Fibroblast of villous mesenchyme (primary cell): ENCODE data around the gene DTD1. TPM values are rescaled to one million over a fixed set of nuclear protein-coding genes. Genes with fewer than 3 reads are reported as not detected.
A peak's percentile ranks its signal among the peaks of the same experiment; 100 is the strongest.
"Not testable (repeated sequence)": the region's sequence is repeated elsewhere in the genome, so short reads cannot be mapped to it uniquely, and the experiment has no call there.

ENCODE experiments used
- DNase-seq: peaks from one replicate; pipeline ENCODE4 v3.0.0-alpha.2; 2010; ENCODE audit warnings: low read depth
- H3K4me3 ChIP-seq: 2 replicates; pipeline ENCODE4 v1.5.1; 2011; ENCODE audit warnings: low read depth, mild to moderate bottlenecking, low read length
- total RNA-seq: library from RNA; depleted of rRNA; stranded (reverse); fragments of >200 nt; gene quantifications from 2 replicates; pipeline ENCODE4 v1.2.3, GENCODE V29; 2012
- TF ChIP-seq, protein P1 (sequence below): IDR thresholded peaks from 2 replicates; pipeline ENCODE4 v1.5.1; 2012; ENCODE audit warnings: low read depth, mild to moderate bottlenecking, low read length; ENCODE audit not compliant: insufficient read depth

The DTD1 gene
- total RNA-seq, 1 donor: 47.1 TPM

DNA sequence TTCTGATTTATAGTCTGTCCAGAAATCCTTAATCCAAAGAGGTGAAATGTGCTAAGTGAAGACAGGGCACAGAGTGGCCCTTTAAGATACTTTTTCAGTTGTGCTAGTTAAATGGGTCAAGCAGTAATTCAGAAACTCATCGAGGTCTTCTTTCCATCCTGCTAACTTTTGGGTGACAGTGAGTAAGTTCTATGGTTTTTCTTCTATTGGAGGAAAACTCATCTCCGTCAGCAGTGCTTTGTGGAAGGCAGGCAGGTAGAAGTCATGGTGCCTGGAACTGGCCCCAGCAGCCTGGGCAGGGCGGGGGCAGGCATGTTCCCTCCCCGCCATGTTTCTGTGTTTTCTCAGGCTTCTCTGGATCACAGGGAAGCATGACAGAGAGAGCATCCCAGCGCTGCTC is 159.2 kb downstream of the DTD1 start:
- TF ChIP-seq, protein P1, sequence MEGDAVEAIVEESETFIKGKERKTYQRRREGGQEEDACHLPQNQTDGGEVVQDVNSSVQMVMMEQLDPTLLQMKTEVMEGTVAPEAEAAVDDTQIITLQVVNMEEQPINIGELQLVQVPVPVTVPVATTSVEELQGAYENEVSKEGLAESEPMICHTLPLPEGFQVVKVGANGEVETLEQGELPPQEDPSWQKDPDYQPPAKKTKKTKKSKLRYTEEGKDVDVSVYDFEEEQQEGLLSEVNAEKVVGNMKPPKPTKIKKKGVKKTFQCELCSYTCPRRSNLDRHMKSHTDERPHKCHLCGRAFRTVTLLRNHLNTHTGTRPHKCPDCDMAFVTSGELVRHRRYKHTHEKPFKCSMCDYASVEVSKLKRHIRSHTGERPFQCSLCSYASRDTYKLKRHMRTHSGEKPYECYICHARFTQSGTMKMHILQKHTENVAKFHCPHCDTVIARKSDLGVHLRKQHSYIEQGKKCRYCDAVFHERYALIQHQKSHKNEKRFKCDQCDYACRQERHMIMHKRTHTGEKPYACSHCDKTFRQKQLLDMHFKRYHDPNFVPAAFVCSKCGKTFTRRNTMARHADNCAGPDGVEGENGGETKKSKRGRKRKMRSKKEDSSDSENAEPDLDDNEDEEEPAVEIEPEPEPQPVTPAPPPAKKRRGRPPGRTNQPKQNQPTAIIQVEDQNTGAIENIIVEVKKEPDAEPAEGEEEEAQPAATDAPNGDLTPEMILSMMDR: no peak
- no peak overlapping the region for H3K4me3 ChIP-seq
- DNase-seq: no peak

DNA sequence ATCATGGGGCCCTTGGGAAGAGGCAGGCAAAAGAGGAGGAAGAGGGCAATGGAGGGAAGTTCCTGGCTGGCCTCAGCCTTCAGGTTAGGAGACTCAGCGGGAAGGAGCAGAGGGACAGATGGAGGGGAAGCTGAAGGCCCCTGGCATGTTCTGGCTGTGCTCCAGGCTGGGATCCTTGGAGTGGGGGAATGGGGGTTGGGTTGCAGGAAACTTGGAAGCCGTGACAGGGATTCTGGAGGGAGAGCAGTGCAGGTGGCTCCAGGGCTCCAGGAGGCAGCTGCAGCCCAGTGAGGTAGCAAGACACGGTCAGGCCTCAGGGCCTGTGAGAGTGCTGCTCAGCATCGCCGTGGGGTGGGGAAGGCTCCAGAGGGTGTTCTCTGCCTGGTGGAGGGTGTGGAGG is 161.1 kb downstream of the DTD1 start:
- no peak overlapping the region for H3K4me3 ChIP-seq
- no peak for DNase-seq
- TF ChIP-seq, protein P1: no peak

DNA sequence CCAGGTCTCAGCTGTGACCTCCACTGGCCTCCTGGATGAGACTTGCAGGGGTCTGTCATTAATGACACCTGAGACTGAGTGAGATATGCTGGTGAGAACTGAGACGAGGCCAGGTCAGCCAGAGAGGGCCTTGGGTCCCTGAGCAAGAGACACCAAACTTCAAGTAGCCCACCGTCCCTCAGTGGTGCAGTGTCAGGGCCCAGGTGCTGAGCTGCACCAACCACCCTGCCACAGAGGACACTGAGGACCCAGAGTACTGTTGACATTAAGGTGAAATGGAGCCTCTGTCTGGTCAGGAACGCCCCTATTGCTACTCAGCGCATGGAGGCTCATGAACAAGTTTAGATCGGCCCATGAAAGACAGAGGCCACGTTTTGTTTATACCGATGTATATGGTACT is 161.7 kb downstream of the DTD1 start:
- TF ChIP-seq, protein P1: no peak
- DNase-seq: no peak
- no peak overlapping the region for H3K4me3 ChIP-seq

DNA sequence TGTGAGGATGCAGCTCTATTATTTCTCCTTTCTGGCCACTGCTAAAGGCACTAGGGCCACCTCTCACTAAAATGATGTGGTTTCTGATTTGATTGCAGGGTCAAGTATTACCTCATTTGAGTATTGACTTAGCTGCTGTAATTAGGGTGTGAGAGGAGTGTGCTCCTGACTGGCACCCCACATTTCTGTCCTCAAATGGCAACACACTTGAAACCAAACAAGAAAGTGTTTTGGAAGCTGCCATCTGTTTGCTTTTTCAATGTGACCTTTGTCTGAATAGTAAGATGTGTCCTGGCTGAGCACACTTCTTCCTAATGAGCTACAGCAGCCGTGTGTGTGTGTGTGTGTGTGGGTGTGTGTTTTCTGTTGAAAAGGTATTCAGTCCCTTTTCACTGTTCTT is 162.9 kb downstream of the DTD1 start:
- no peak for DNase-seq
- TF ChIP-seq, protein P1: no peak

DNA sequence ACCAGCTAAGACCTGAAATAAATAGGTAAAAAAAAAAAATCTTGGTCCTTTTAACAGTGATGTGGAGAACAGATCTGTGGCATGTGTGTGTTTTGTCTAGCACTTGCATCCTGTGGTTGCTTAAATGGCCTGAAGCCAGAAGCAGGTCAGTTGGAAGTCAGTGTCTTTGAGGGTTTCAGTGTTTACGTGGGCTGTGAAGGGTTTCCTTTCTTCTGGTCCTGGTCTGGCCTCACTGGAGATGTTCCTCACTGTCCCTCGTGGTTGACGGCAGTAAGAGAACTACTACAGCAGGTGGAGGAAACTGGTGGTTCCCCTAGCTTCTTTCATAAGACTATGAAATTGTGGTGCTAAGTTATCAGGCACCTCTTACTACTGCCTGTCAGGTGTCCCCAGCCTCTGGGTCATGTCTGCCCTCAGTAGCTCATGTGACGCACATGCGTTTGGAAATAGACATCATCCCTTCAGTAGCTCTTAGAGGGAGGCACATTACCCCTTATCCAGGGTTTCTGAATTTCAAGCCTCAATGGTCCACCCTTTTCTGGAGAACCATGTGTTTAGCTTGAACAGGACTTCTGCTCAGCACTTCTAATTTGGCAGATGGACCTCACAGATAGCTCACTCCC is 166.3 kb downstream of the DTD1 start:
- DNase-seq: peak; percentile 34
- no peak overlapping the region for H3K4me3 ChIP-seq
- TF ChIP-seq, protein P1: no peak

More for the DNA sequence above, 162.9 kb downstream of the DTD1 start:
- H3K4me3 ChIP-seq: no peak overlapping the region

DNA sequence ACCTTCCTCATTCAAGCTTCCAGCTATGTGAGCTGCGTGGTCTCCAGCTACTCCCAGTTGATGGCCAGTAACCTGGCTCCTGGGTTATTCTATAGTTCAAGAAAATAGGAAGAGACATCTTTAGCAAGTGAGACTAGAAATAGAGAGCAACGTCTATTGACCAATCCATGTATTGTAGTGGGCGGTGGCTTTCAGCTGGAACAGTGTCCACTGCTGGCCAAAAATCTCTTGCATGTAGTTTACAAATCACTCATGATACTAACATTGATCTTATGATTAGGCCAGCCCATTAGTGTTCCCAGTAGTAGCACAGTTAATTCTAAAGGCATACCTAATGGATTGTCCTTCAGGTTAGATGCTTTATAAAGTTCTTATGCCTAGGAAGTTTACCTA is 166.8 kb downstream of the DTD1 start:
- no peak overlapping the region for H3K4me3 ChIP-seq
- DNase-seq: no peak
- TF ChIP-seq, protein P1: no peak

DNA sequence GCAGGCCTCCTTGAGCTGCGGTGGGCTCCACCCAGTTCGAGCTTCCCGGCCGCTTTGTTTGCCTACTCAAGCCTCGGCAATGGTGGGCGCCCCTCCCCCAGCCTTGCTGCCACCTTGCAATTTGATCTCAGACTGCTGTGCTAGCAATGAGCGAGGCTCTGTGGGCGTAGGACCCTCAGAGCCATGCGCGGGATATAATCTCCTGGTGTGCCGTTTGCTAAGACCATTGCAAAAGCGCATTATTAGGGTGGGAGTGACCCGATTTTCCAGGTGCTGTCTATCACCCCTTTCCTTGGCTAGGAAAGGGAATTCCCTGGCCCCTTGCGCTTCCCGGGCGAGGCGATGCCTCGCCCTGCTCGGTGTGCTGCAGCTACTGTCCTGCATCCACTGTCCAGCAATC is 173.0 kb downstream of the DTD1 start:
- not testable (repeated sequence) for H3K4me3 ChIP-seq, DNase-seq
